Astrocyte of the cerebellum (primary cell): Measurements from ENCODE around the gene SGCB.

Source experiments
- DNase-seq: peaks from one replicate; pipeline ENCODE4 v3.0.0-alpha.2; 2011; ENCODE audit warnings: low read depth
- H3K4me3 ChIP-seq: 2 replicates; pipeline ENCODE4 v1.5.1; 2011; ENCODE audit warnings: mild to moderate bottlenecking, low read depth, low read length, moderate library complexity
- in situ Hi-C: cut with HindIII; loops from 2 replicates; pipeline ENCODE4 v1.10.0; 2017; ENCODE audit warnings: low sequenced_read_pairs
- TF ChIP-seq, protein P1 (sequence below): IDR thresholded peaks from 2 replicates; pipeline ENCODE4 v1.5.1; 2012; ENCODE audit warnings: low read length, low read depth, moderate library complexity, mild to moderate bottlenecking; ENCODE audit errors: missing control alignments

Gene SGCB

DNA sequence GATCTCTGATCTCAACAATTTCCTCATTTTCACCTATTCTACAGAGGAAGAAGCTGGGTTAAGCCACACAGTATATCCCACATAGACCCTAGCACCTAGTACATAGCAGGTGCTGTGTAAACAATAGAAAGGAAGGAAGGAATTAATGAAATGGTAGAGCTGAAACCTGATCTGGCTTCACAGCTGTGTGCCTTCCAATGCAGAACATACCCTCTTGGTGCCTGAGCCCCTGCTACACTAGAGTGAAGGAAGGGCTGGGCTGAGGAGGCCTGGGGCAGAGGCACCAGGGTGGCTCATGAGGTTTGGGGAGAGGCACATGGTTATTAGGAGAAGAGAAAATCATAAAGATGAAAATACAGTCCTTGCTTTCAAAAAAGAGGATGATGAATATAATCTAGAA, 39.3 kb downstream of the SGCB start:
- TF ChIP-seq, protein P1, sequence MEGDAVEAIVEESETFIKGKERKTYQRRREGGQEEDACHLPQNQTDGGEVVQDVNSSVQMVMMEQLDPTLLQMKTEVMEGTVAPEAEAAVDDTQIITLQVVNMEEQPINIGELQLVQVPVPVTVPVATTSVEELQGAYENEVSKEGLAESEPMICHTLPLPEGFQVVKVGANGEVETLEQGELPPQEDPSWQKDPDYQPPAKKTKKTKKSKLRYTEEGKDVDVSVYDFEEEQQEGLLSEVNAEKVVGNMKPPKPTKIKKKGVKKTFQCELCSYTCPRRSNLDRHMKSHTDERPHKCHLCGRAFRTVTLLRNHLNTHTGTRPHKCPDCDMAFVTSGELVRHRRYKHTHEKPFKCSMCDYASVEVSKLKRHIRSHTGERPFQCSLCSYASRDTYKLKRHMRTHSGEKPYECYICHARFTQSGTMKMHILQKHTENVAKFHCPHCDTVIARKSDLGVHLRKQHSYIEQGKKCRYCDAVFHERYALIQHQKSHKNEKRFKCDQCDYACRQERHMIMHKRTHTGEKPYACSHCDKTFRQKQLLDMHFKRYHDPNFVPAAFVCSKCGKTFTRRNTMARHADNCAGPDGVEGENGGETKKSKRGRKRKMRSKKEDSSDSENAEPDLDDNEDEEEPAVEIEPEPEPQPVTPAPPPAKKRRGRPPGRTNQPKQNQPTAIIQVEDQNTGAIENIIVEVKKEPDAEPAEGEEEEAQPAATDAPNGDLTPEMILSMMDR: no peak
- in situ Hi-C loops: no loop called here

DNA sequence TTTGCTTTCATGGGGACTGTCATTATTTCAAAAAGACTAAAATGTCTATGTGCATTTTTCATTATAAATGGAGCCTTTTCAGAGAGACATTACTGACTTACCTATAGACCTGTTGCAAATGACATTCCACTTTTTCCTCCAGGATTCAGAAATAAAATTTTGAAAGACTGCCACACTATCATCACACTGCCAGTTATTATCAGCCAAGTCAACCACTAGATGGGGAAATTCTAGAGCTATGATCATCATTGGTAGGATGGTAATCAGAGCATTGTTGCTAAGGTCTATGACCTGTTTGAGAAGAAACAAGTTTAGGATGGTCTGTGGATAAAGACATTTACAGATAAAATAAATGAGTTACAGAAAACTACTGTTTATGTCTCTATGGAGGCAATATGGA, 40.5 kb downstream of the SGCB start:
- H3K4me3 ChIP-seq: no peak overlapping the region
- no peak for DNase-seq
- in situ Hi-C loops: no loop called here
- TF ChIP-seq, protein P1: no peak

More for the DNA sequence above, 39.3 kb downstream of the SGCB start:
- no peak overlapping the region for H3K4me3 ChIP-seq
- DNase-seq: no peak

DNA sequence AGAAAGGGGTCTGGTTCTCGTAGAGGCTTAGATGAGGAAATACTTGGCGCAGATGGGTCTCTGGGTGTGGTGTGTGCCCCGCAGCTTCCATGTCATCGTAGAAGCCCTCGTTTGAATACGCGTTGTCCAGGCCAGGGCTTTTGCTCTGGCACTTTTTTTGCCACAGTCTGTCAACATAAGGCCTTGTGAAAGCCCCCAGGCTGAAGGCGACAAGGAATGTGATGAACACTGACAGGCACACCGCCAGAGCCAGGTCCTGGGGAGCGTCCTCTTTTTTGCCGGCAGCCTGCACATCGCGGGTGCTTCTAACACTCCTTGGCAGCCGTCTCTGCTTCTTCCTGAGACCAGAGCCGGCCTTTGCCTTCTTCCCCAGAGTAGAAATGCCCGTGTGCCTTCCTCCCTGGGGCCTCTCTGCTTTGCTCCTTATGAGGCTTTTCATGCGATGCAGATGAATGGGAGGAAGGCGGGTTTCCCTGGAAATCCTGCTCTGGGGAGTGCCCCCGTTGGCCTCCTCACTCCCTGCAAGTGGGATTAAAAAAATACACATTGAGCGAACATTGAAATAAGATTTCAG, 42.4 kb downstream of the SGCB start:
- TF ChIP-seq, protein P1: no peak
- no peak overlapping the region for H3K4me3 ChIP-seq
- in situ Hi-C loops: no loop called here
- no peak for DNase-seq
